ENCODE measurements around the gene GSN.

- TF ChIP-seq HOXA7 (CRISPR knock-in tag; IDR thresholded peaks at IDR 0.05) (no peak), CTCF (IDR thresholded peaks at IDR 0.05) (no peak), JUNB (IDR thresholded peaks at IDR 0.05) (no peak), CHD2 (IDR thresholded peaks at IDR 0.05; ENCODE audit: low read length, partially characterized antibody) (no peak), CBX8 (IDR thresholded peaks at IDR 0.05) (no peak), REST (IDR thresholded peaks at IDR 0.05) (no peak), CEBPB (IDR thresholded peaks at IDR 0.05) (no peak)
Measured at GRCh38 chr9:121364077-121364476, 96.1 kb downstream of the GSN start.

Measured in A549 (cell line).